C4-2B (cell line): ENCODE measurements around the gene SARS1.

Source experiments
- ZFX ChIP-seq: fragments of 450-650 bp; IDR thresholded peaks from 2 replicates; pipeline ENCODE4 v1.6.1; 2017
- TF ChIP-seq, protein P1 (sequence below): fragments of 450-650 bp; conservative IDR thresholded peaks from 2 replicates; pipeline ENCODE4 v1.5.1; 2017; ENCODE audit warnings: mild to moderate bottlenecking

DNA sequence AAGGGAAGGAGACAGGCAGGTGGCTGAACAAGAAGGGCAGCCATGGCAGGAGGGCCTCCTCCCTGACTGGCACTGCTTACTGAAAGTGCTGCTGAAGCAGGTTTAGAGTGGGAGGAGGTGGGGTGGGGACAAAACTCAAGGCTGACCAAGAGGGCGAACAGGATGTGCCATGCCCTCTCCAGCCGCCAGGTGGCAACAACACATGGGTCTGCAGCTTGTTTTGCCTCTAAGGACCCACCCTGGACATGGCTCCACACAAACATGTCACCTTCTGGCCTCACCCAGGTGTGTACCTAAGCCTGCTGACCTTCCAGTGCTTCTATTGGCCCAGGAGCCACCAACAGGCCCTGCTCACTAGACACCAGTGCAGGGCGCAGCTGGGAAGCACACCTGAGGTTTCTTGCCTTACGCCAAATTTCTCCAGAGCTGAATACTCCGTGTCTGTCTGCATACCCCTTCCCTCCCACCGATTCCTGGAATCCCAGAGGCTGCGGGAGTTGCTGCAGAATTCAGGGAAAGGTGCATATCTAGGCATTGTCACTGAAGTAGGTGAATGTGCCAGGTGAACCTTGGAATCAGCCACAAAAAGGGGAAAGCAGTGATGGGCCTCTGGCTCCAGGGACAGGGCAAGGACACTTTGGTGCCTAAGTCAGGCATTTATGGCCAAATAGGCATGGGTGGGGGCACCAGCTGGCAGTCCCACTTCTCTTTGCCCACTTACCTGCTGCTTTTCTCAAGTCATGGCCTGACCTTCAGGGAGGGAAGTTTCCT is 63.9 kb downstream of the SARS1 start:
- TF ChIP-seq, protein P1, sequence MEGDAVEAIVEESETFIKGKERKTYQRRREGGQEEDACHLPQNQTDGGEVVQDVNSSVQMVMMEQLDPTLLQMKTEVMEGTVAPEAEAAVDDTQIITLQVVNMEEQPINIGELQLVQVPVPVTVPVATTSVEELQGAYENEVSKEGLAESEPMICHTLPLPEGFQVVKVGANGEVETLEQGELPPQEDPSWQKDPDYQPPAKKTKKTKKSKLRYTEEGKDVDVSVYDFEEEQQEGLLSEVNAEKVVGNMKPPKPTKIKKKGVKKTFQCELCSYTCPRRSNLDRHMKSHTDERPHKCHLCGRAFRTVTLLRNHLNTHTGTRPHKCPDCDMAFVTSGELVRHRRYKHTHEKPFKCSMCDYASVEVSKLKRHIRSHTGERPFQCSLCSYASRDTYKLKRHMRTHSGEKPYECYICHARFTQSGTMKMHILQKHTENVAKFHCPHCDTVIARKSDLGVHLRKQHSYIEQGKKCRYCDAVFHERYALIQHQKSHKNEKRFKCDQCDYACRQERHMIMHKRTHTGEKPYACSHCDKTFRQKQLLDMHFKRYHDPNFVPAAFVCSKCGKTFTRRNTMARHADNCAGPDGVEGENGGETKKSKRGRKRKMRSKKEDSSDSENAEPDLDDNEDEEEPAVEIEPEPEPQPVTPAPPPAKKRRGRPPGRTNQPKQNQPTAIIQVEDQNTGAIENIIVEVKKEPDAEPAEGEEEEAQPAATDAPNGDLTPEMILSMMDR: peak; percentile 96
- TF ChIP-seq ZFX: no peak
